GM10266 (cell line): Measurements from ENCODE around the gene FER1L5.
"Not testable (repeated sequence)": the region's sequence is repeated elsewhere in the genome, so short reads cannot be mapped to it uniquely, and the experiment has no call there.

ENCODE experiments used
- DNase-seq: peaks from one replicate; pipeline ENCODE4 v3.0.0; 2012; ENCODE audit errors: extremely low spot score
- CTCF ChIP-seq: IDR thresholded peaks from 2 replicates; pipeline ENCODE4 v1.5.1; 2012; ENCODE audit warnings: mild to moderate bottlenecking, low read depth; ENCODE audit not compliant: control insufficient read depth, insufficient read depth; ENCODE audit errors: missing control alignments

The FER1L5 gene

GRCh38 chr2:96665083-96665569, 22.6 kb downstream of the FER1L5 start:
- no peak for DNase-seq
- TF ChIP-seq CTCF = no peak

- not testable (repeated sequence) for DNase-seq
Measured at GRCh38 chr2:96665717-96666116, 23.2 kb downstream of the FER1L5 start.

GRCh38 chr2:96668771-96669170, 26.2 kb downstream of the FER1L5 start:
- TF ChIP-seq CTCF = no peak
- DNase-seq = no peak

GRCh38 chr2:96669539-96670215, 27.1 kb downstream of the FER1L5 start:
- TF ChIP-seq CTCF = no peak
- no peak for DNase-seq

GRCh38 chr2:96679848-96680247, 37.3 kb downstream of the FER1L5 start:
- TF ChIP-seq CTCF = no peak
- no peak for DNase-seq

GRCh38 chr2:96680561-96681141, 38.1 kb downstream of the FER1L5 start:
- no peak for DNase-seq
- no peak for TF ChIP-seq CTCF

GRCh38 chr2:96681540-96681939, 39.0 kb downstream of the FER1L5 start:
- DNase-seq = no peak
- no peak for TF ChIP-seq CTCF
